DMS 273 (cell line): ENCODE measurements around the gene UFSP2.

Experiments
- DNase-seq: peaks from one replicate; lab custom pipeline; 2025; ENCODE audit not compliant: unreplicated experiment; lab: John Stamatoyannopoulos, UW

UFSP2 gene

GRCh38 chr4:185426960-185427688 is 1.4 kb upstream of the UFSP2 start:
- DNase-seq = no peak

- DNase-seq = peak; percentile 35
These were observed 688 bp downstream of the UFSP2 start for GRCh38 chr4:185424905-185425646.

- DNase-seq = no peak
These were observed 4.2 kb downstream of the UFSP2 start for GRCh38 chr4:185421366-185422124.

- no peak for DNase-seq
These were observed 8.8 kb downstream of the UFSP2 start for GRCh38 chr4:185416955-185417354.

GRCh38 chr4:185412412-185412811 is 13.4 kb downstream of the UFSP2 start:
- DNase-seq = no peak

- no peak for DNase-seq
These were observed 13.9 kb downstream of the UFSP2 start for GRCh38 chr4:185411849-185412248.

- DNase-seq = no peak
These were observed 17.3 kb downstream of the UFSP2 start for GRCh38 chr4:185408432-185408831.

- DNase-seq = no peak
These were observed 20.3 kb downstream of the UFSP2 start for GRCh38 chr4:185405296-185405999.

- peak; percentile 60 for DNase-seq
These were observed 21.7 kb downstream of the UFSP2 start for GRCh38 chr4:185404031-185404430.

- no peak for DNase-seq
These were observed 26.3 kb downstream of the UFSP2 start for GRCh38 chr4:185399466-185399865.

- DNase-seq = no peak
These were observed 27.1 kb downstream of the UFSP2 start for GRCh38 chr4:185398618-185399017.

- DNase-seq = peak; percentile 33
These were observed 28.9 kb downstream of the UFSP2 start, which contains the start of gene ANKRD37 for GRCh38 chr4:185396724-185397385. Gene ANKRD37 (plus strand): TSS chr4:185396841. CDS start chr4:185396924, 83 bp downstream.

GRCh38 chr4:185395956-185396723 is 29.6 kb downstream of the UFSP2 start:
- peak; percentile 98 for DNase-seq

GRCh38 chr4:185395238-185395955 is 30.4 kb downstream of the UFSP2 start, which contains the start of gene LRP2BP:
Gene LRP2BP (minus strand): TSS chr4:185395924. CDS start chr4:185378186, 17,738 bp downstream.
- peak; percentile 6 for DNase-seq

GRCh38 chr4:185394568-185395237 is 31.1 kb downstream of the UFSP2 start:
- no peak for DNase-seq

- DNase-seq = no peak
These were observed 33.6 kb downstream of the UFSP2 start for GRCh38 chr4:185392156-185392555.

GRCh38 chr4:185390941-185391340 is 34.8 kb downstream of the UFSP2 start:
- no peak for DNase-seq

- no peak for DNase-seq
These were observed 37.8 kb downstream of the UFSP2 start for GRCh38 chr4:185387957-185388356.
